Measurements from ENCODE around the gene CD109.

Gene CD109

DNA sequence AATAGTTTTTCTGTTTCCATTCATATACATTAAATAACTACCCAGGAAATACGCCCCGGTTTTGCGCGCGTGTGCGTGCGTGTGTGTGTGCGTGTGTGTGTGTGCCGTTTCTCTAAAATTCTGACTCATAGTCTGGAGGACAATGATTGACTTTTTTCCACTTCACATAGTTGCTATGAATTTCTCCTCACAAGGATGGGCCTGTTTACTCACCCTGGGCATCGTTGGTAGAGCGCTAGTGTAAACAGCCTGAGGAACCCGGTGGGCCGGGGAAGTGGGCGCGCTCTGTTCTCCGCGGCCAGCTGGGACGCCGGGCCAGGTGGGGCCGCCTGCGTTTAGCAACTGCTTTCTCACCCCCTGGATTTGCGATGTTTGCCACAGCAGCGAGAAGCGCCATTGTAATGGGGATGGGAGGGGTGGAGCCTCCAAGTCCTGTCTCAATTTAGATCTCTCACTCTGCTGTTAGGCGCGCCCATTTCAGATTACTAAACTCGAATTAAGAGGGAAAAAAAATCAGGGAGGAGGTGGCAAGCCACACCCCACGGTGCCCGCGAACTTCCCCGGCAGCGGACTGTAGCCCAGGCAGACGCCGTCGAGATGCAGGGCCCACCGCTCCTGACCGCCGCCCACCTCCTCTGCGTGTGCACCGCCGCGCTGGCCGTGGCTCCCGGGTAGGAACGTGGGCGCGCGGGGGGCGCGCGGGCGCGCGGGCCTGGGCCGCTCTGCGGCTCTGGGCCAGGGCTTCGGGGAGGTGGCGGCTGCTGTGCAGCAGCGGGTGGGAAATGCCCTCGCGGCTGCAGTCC, at the start of gene CD109:
TSS of gene CD109 (plus strand) at position 585 of the 803 bp plus-strand sequence. CDS start at position 598, 13 bp downstream.
- peak within 1 kb of the TSS; percentile 60 for H3K4me3 ChIP-seq (ENCODE audit: low read length)
- TF ChIP-seq, protein P1, sequence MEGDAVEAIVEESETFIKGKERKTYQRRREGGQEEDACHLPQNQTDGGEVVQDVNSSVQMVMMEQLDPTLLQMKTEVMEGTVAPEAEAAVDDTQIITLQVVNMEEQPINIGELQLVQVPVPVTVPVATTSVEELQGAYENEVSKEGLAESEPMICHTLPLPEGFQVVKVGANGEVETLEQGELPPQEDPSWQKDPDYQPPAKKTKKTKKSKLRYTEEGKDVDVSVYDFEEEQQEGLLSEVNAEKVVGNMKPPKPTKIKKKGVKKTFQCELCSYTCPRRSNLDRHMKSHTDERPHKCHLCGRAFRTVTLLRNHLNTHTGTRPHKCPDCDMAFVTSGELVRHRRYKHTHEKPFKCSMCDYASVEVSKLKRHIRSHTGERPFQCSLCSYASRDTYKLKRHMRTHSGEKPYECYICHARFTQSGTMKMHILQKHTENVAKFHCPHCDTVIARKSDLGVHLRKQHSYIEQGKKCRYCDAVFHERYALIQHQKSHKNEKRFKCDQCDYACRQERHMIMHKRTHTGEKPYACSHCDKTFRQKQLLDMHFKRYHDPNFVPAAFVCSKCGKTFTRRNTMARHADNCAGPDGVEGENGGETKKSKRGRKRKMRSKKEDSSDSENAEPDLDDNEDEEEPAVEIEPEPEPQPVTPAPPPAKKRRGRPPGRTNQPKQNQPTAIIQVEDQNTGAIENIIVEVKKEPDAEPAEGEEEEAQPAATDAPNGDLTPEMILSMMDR (IDR thresholded peaks at IDR 0.05; ENCODE audit: insufficient read depth, low read depth, low read length, missing control alignments) = no peak
- peak; percentile 90 for DNase-seq (ENCODE audit: low read depth)

DNA sequence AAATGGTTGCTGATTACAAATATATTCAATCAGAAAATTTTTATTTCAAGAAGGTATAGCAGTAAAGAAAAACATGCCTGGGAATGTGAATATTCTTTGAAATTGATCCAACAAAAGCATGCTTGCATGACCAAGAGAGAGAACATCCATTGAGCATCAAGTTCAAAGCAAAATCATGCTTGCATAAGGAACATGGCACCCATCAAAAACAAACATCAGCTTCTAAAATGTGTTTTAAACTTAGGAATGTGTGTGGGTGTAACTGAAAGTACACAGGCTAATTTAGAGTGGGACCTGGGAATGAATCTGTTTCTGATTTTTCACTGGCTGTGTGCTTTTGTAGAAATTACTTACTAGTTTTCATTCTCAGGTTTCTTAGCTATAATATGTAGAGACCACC, 47.8 kb upstream of the CD109 start:
- H3K4me3 ChIP-seq (ENCODE audit: low read length) = no peak overlapping the region
- DNase-seq (ENCODE audit: low read depth) = no peak
- TF ChIP-seq, protein P1 (IDR thresholded peaks at IDR 0.05; ENCODE audit: insufficient read depth, low read depth, low read length, missing control alignments) = no peak

DNA sequence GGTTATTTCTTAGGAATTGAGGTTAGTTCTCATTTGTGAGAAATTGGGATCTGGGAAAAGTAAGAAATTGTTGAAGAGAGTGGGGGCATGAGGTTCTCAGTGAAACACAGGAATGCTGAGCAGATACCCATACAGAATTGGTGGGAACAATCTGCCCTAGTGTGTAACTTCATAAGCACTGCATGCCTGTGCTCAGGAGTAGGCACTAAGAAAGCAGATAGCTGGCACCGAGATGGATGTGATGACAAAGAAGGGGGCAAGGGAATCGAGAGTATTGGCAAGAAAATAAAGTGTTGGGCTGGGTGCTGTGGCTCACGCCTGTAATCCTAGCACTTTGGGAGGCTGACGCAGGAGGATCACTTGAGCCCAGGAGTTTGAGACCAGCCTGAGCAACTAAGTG, 46.2 kb upstream of the CD109 start:
- TF ChIP-seq, protein P1 (IDR thresholded peaks at IDR 0.05; ENCODE audit: insufficient read depth, low read depth, low read length, missing control alignments) = no peak
- no peak for DNase-seq (ENCODE audit: low read depth)
- no peak overlapping the region for H3K4me3 ChIP-seq (ENCODE audit: low read length)

DNA sequence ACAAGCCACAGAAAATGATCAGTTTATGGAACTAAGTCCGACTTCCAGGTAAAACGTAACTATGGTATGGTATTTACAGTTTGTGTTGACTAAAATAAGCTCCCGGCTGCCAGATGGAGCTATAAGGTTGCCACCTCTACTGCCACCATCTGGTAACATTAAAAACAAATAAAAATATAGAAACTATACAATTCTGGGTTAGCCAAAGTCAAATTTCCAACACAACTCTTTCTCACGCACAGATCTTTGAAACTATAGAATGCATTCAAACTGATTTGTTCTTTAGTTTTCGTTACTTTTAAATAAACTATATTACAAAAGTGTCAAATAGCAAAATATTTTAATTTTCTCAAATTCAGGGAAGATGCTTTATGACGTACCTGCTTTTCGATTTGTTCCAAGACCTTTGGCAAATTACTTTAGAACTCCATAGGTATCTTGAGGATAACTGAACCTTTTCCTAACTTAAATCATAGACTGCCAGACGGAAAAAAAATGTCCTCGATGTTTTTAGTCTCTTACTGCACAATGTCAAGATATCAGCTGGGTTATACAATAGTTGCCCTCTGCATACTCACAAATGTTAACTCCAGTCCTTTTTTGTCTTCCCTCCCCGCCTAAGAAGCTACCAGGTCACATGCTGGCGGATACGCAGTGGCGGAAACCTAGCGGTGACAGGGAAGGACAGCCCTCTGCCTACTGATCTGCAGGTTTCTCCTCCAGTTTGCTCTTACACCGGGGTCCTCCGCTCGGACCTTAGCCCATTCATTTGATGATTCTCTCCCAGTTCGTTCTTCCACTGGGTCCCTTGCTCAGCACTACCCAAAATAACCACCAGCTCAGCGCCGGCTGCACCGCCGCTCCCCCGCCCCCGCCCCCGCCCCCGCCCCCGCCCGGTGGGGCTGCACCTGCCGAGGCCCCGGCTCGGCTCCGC, 43.1 kb upstream of the CD109 start:
- DNase-seq (ENCODE audit: low read depth) = peak; percentile 68
- H3K4me3 ChIP-seq (ENCODE audit: low read length) = peak overlapping the region; percentile 74
- TF ChIP-seq, protein P1 (IDR thresholded peaks at IDR 0.05; ENCODE audit: insufficient read depth, low read depth, low read length, missing control alignments) = peak; percentile 49

DNA sequence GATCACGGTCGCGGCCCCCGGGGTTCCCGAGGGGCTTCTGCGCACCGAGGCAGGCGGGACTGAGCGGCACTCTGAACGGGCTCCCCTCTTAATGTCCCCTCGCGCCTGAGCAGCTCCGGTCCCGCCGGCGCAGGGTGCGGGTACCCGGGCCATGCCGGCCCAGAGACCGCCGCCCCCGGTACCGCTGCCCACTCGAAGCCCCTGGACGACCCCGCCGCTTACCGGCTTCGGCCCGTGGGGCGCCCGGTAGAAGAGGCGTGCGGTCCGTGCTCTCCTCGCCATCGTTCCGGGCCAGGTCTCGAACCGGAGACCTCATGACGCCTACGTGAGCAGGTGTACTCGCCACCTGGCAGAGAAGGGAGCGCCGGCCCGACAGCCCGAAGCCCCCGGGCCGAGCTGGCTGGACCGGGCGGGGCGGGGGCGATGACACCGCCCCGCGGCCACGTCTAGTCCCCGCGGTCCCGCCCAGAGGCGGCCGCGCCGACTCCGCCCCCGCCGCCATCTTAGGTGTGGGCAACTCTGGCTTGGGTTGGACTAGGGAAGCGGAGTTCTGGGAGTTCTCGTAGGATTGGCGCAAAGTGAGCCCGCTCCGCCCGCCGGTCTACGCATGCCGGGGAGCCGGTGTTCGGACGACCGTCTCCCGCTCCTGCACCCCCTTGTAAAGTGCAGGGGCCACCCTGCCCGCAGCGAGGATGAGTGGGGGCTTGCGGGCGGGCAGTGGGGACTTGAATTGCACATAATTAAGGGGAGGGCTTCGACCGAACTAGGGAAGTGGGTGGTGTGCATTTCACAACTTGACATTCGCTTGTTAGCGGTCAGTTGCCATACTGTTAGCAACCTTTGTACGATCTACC, 42.2 kb upstream of the CD109 start, which contains the start of gene SLC17A5:
TSS of gene SLC17A5 (minus strand) at position 422 of the 854 bp plus-strand sequence. CDS start at position 316, 106 bp downstream.
- TF ChIP-seq, protein P1 (IDR thresholded peaks at IDR 0.05; ENCODE audit: insufficient read depth, low read depth, low read length, missing control alignments) = no peak
- H3K4me3 ChIP-seq (ENCODE audit: low read length) = peak within 1 kb of the TSS; percentile 74
- DNase-seq (ENCODE audit: low read depth) = peak; percentile 95

DNA sequence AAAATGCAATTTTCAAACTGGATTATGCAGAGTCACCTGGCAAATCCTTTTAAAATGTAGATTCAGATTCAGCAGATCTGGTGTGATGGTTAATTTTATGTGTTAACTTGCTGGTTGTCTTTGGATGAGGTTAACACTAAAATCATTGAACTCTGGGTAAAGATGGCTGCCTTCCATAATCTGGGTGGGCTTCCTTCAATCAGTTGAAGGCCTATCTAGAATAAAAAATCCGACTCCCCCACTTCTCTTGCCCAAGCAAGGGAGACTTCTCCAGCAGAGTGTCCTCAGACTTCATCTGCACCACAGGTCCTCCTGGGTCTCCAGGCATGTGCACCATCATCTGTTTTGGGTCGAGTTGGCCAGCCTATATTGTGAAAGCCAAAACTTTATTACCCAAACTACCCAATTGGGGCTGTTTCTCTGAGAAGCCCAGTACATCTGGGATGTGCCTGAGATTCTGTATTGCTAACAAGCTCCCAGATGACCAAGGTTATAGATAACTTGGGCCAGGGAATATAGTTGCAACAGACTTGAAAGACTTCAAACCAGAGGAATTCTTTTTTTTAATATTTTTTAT, 40.6 kb upstream of the CD109 start:
- no peak overlapping the region for H3K4me3 ChIP-seq (ENCODE audit: low read length)
- TF ChIP-seq, protein P1 (IDR thresholded peaks at IDR 0.05; ENCODE audit: insufficient read depth, low read depth, low read length, missing control alignments) = no peak
- DNase-seq (ENCODE audit: low read depth) = no peak
